ENCODE measurements around the gene KCNJ11.

The KCNJ11 gene

DNA sequence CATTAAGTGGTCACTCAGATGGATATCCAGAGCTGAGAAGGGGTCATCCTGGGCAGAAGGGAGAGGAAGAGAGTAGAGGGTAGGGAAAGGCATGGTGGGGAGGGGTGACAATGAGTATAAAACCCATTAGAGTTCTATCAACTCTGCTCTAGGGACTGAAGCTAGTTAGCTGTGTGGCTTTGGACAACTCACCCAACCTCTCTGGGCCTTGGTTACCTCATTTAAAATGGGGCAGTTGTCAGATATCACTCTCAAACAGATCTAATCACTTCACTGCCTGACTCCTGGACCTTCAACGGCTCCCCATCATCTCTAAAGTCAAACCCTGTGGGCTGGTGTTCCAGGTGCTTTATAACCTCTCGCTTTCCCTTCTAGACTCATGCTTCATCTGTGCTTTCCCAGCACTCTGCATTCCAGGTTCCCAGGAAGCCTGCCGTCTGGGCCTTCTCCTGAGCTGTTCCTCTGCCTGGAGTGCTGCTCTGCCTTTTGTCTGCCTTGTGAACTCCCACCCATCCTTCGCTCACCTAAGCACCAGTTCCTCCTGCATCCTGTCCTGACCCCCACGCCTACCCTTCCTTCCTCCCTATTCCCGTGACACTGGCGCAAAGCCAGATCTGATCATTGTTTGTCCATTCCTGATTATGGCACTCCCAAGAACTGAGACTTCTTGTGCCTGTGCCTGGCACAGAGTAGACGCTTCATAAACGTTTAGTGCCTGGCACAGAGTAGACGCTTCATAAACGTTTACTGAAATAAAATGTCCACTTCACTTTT, 22.3 kb upstream of the KCNJ11 start:
- no peak for DNase-seq (ENCODE audit: extremely low read depth in 1 of 2, low read depth in 1 of 2)

DNA sequence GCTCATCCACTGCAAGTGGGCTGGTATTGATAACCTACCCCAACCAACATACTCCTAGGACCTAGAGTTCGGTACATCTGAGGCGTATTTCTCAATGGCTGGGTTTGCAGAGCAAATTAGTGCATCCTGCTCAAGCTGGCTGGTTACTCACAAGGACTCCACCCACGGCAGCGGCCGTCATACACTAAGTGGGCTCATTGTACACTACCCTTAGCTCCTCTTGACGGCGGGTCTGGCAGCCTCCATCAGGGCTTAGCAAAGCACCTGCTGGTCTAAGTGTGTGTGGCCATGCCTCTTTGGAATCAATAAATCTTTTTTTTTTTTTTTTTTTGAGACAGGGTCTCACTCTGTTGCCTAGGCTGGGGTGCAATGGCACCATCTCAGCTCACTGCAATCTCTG, 20.2 kb upstream of the KCNJ11 start:
- DNase-seq (ENCODE audit: extremely low read depth in 1 of 2, low read depth in 1 of 2), result no peak

GRCh38 chr11:17408026-17408425, 19.6 kb upstream of the KCNJ11 start:
- no peak for DNase-seq (ENCODE audit: extremely low read depth in 1 of 2, low read depth in 1 of 2)

- DNase-seq (ENCODE audit: extremely low read depth in 1 of 2, low read depth in 1 of 2), result no peak
Observed at GRCh38 chr11:17407575-17407974, 19.1 kb upstream of the KCNJ11 start.

DNA sequence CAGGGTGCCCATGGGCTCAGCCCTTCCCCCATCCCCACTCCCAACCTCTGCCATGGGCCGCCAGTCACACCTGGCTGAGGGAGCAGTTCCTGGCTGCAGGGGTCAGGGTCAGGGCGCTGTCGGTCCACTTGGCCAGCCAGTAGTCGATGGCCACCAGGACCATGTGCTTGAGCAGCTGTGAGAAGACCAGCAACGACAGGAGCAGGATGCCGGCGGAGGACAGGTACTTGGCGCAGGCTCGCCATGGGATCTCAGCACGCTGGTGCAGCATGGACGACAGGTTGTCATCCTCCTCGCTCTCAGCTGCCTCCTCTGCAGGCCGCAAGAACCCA, 18.3 kb upstream of the KCNJ11 start:
- no peak for DNase-seq (ENCODE audit: extremely low read depth in 1 of 2, low read depth in 1 of 2)

GRCh38 chr11:17406082-17406817, 17.8 kb upstream of the KCNJ11 start:
- DNase-seq (ENCODE audit: extremely low read depth in 1 of 2, low read depth in 1 of 2), result no peak

DNA sequence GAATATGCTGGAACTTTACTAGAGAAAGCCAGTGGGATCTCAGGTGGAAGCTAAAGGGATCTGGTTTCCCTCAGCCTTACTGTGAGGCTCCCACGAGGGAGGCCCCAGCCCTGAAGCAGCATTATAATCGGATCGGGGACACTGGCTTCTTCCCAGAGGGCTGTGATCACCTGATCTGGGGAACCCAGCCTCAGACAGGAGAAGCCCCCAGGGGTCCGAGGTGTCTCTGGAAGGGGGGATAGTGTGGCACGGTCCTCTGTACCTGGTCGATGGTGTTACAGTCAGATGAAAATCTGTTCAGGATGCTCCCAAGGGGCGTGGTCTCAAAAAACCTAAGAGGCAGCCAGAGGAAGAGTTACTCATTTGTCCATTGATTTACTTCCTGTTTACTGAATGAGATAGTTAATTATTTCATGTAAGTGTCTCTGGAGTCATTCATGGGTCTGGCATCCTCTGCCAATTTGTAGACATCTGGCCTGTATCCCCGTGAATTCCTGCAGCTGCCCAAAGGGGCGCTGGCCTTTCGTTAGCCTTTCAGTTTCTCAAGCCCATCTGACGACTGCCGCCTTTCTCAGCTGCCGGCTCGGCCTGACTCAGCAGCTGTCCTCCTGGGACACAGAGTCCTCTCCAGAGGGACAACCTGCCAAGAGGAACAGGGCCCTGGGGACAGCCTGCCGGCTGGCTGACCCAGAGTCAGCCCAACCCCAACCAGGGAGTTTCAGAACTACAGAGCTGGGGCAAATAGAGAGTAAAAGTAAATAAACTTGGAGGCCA, 17.0 kb upstream of the KCNJ11 start:
- DNase-seq (ENCODE audit: extremely low read depth in 1 of 2, low read depth in 1 of 2), result no peak

DNA sequence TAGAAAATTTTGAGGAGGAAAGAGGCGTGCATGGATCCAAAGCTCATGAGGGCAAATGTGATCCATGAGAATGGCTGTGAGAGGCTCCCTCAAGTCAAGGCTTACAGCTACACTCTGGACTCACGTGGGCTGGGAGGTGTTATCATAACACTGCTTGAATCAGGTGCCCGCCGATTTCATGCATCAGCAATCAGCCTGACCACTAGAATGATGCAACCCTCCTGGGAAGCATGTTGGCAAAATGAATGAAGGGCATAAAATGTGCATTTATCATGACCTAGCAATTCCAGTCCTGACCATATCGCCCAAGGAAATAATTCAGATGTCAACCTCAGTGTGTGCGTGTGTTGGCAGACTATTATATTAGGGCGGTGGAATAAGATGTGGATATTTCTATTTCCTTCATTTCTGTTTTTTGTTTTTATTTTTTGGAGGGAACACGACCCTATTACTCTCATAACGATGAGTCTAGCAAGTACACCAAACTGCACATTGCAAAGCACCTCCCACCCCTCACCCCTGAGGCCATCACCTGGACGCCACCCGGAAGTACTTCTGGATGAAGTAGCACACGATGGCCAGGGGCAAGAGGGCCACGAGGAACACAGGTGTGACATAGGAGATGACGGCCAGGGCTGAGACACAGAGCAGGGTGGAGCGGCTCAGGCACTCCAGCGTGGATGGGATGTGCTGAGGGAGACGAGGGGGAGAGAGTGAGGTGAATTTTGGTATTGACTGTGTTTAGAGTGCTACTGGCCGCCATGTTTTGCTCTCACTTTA, 15.7 kb upstream of the KCNJ11 start:
- no peak for DNase-seq (ENCODE audit: extremely low read depth in 1 of 2, low read depth in 1 of 2)

GRCh38 chr11:17402486-17402885, 14.0 kb upstream of the KCNJ11 start:
- no peak for DNase-seq (ENCODE audit: extremely low read depth in 1 of 2, low read depth in 1 of 2)

DNA sequence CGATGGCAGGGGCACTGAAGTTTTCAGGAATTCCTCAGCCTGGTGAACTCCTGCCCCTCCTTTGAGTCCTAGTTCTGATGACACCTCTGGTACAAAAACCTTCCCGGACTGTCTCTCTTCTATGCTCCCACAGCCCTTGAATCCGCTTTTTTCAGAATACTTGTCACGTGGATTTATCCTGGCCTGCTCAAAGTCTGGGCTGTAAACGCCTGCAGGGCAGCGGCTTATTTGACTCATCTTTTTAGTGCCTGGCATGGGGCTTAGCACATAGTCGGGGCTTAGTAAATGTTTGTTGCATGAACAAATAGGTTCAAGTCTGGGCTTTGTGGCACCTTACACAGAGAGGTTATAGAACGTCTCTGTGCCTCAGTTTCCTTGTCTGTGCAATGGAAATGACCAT, 13.4 kb upstream of the KCNJ11 start:
- DNase-seq (ENCODE audit: extremely low read depth in 1 of 2, low read depth in 1 of 2), result no peak

- DNase-seq (ENCODE audit: extremely low read depth in 1 of 2, low read depth in 1 of 2), result no peak
Observed at GRCh38 chr11:17401316-17401715, 12.9 kb upstream of the KCNJ11 start.

DNA sequence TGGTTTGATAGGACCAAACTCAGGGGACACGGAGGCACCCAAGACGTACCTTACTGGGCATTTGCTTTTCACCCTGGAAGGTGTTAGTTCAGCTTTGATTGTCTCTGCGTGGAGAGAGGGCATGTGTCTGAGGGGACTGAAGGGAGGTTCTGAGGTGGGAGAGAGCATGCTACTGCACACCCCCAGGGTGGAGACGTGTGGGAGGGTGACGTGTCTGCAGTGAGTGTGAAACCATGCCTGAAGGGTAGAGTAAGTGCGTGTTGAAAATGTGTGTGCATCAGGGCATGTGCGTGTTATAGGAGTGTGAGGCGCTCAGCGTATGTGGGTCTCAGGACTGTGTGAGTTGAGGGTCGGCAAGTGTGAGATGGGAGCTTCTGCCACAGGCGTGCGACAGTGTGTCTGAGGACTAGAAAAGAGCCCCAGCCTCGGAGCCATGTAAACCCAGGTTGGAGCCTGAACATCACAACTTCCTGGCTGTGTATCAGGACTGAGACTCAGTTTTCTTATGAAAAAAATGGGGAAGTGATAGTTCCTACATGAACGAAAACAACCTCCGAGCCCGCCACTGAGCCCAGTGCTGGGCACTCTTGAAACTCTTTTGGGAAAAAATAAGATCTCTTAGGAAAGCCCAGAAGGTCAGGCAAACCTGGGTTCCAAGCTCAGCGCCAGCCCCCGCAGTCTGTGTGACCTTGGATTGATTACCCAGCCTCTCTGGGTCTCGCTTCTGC, 11.8 kb upstream of the KCNJ11 start:
- no peak for DNase-seq (ENCODE audit: extremely low read depth in 1 of 2, low read depth in 1 of 2)

DNA sequence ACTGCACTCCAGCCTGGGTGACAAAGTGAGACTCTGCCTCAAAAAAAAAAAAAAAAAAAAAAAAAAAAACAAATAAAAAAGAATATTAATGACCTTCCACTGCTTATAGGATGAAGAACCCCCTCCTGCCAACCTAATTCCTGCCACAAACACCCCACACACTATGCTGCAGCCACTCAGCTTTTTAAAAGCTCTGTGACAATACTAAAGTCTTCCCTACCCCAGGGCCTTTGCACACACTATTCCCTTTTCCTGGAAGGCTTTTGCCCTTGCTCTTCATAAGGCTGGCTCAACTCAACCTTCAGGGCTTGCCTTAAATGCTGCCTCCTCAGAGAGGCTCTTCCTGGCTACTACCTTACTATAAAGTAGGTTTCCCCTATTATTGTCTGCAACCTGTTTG, 10.8 kb upstream of the KCNJ11 start:
- no peak for DNase-seq (ENCODE audit: extremely low read depth in 1 of 2, low read depth in 1 of 2)

DNA sequence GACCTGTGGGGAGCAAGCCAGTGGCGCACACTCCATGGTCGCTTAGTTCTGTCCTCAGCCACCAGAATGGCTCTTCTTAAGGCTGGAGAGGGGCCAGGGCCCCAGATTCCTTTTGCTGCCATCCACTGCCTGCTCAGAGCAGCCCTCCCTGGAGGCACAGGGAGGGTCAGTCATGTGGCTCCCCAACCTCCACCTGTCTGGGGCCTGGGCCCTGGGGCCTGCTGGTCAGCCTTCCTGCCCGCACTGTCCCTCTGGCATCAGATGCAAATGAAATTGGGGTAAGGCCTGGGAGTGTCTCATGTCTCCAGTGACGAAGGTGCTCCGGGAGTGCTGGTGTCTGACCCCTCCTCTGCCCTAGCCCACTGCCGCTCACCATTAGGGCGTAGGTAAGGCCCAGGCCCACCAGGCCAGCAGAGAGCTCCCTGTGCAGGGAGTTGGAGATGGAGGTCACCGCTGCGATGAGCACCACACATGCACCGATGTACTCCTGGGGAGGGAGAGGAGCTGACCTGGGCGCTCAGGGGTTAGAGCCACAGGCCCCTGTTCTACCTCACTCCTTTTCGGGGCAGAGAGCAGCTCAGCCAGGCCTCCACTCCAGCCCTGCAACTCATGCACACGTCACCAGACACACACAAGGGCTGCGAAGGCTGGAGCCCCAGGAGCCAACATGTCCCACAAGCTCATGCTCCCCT, 9.0 kb upstream of the KCNJ11 start:
- DNase-seq (ENCODE audit: extremely low read depth in 1 of 2, low read depth in 1 of 2), result no peak

- DNase-seq (ENCODE audit: extremely low read depth in 1 of 2, low read depth in 1 of 2), result no peak
Observed at GRCh38 chr11:17396598-17397310, 8.3 kb upstream of the KCNJ11 start.

- no peak for DNase-seq (ENCODE audit: extremely low read depth in 1 of 2, low read depth in 1 of 2)
Observed at GRCh38 chr11:17395978-17396377, 7.5 kb upstream of the KCNJ11 start.

DNA sequence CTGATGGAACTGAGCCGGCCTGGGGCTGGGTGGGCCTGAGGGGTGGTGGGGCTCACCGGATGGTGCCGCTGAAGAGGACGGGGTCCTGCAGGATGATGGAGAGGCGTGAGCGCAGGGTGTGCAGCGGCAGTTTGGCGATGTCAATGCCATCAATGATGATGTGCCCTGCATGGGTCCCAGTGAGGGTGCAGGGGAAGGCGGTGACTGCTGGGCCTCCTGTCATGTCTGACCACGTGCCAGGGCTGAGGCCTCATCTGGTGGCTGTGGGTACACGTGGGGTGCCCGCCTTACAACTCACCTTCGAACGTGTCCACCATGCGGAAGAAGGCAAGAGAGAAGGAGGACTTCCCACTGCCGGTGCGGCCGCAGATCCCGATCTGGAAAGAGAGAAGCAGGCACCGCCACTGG, 7.1 kb upstream of the KCNJ11 start:
- no peak for DNase-seq (ENCODE audit: extremely low read depth in 1 of 2, low read depth in 1 of 2)

GRCh38 chr11:17394743-17395390, 6.4 kb upstream of the KCNJ11 start:
- DNase-seq (ENCODE audit: extremely low read depth in 1 of 2, low read depth in 1 of 2), result no peak

DNA sequence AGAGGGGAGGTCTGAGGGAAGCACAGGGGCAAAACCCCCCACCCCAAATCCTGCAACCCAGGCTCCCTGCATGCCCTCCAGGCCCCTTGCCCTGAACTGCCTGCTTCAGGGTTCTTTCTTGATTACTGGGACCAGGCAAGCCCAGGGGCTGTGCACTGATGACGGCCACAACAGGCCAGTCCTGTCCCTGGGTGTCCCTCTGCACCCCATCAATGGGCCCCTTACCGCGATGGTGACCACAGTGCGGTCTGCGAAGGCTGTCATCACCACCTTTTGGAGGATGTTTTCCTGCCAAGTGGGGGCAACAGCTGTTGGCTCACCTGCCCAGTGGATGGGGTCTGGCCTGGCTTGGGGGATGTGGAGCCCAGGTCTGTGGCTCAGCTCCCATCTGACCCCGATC, 5.0 kb upstream of the KCNJ11 start:
- no peak for DNase-seq (ENCODE audit: extremely low read depth in 1 of 2, low read depth in 1 of 2)

Data from activated CD8-positive, alpha-beta memory T cell treated with anti-CD3 and anti-CD28 coated beads for 1 hour (primary cell).